Measurements from ENCODE around the gene DNM3. TPM values are rescaled to one million over a fixed set of nuclear protein-coding genes. Genes with fewer than 3 reads are reported as not detected.

DNM3 gene
- polyA plus RNA-seq, 1 donor (not counting 4 experiments of a cell fraction or from before 2014, with no cell fraction given): 2.0 TPM

GRCh38 chr1:172251486-172251885, 410.2 kb downstream of the DNM3 start:
- Histone ChIP-seq H3K27me3 (ENCODE audit: control insufficient read depth, extremely low read depth, insufficient read depth, low read length) (no peaks in the 10 kb centered on the region), H3K27ac (ENCODE audit: control insufficient read depth, insufficient read depth, low read length) (no peak overlapping the region), H3K9me1 (ENCODE audit: control insufficient read depth, extremely low read depth, insufficient read depth, low read length) (no peaks in the 10 kb centered on the region), H3K9ac (ENCODE audit: control insufficient read depth, extremely low read depth, insufficient read depth, low read length) (no peak overlapping the region), H2AFZ (ENCODE audit: control insufficient read depth, low read length) (no peak overlapping the region), H3K4me2 (ENCODE audit: control insufficient read depth, extremely low read depth, insufficient read depth, low read depth, low read length) (no peak overlapping the region), H4K20me1 (ENCODE audit: control insufficient read depth, extremely low read depth, insufficient read depth, low read length) (no peaks in the 10 kb centered on the region), H3K36me3 (ENCODE audit: control insufficient read depth in 2 of 2, extremely low read depth in 1 of 2, insufficient read depth in 2 of 2, low read length in 2 of 2) (no peaks in the 10 kb centered on the region), H3K4me3 (ENCODE audit: control insufficient read depth in 2 of 3, extremely low read depth in 1 of 3, insufficient read depth in 2 of 3, low read depth in 1 of 3, low read length in 3 of 3) (no peak overlapping the region), H3K4me1 (ENCODE audit: control insufficient read depth, extremely low read depth, insufficient read depth, low read length) (peaks cover 13% of the 10 kb centered on the region), H3K79me2 (ENCODE audit: control insufficient read depth, insufficient read depth, low read length) (no peaks in the 10 kb centered on the region), H3K9me3 (ENCODE audit: control insufficient read depth, low read depth, low read length) (no peaks in the 10 kb centered on the region)
- DNase-seq (ENCODE audit: low read depth, low spot score) (no peak), FAIRE-seq (no peak)
- TF ChIP-seq EZH2 (IDR thresholded peaks at IDR 0.05; ENCODE audit: low read length) (no peak), CTCF (optimal IDR thresholded peaks at IDR 0.05 in 1 of 3, IDR thresholded peaks at IDR 0.05 in 1 of 3, conservative IDR thresholded peaks at IDR 0.05 in 1 of 3; ENCODE audit: extremely low read depth in 1 of 3, insufficient read depth in 2 of 3, low read length in 3 of 3) (no peak)
- dilution Hi-C loops (cut with MboI; ENCODE audit: extremely low pct_ligation_motif_present, low sequenced_read_pairs): no loop called here

- TF ChIP-seq EZH2 (IDR thresholded peaks at IDR 0.05; ENCODE audit: low read length): no peak
- TF ChIP-seq CTCF (optimal IDR thresholded peaks at IDR 0.05 in 1 of 3, IDR thresholded peaks at IDR 0.05 in 1 of 3, conservative IDR thresholded peaks at IDR 0.05 in 1 of 3; ENCODE audit: extremely low read depth in 1 of 3, insufficient read depth in 2 of 3, low read length in 3 of 3): no peak
- H2AFZ ChIP-seq (ENCODE audit: control insufficient read depth, low read length): no peak overlapping the region
- no peaks in the 10 kb centered on the region for H3K36me3 ChIP-seq (ENCODE audit: control insufficient read depth in 2 of 2, extremely low read depth in 1 of 2, insufficient read depth in 2 of 2, low read length in 2 of 2)
- no peak overlapping the region for H3K9ac ChIP-seq (ENCODE audit: control insufficient read depth, extremely low read depth, insufficient read depth, low read length)
- H3K9me3 ChIP-seq (ENCODE audit: control insufficient read depth, low read depth, low read length): no peaks in the 10 kb centered on the region
- dilution Hi-C loops (cut with MboI; ENCODE audit: extremely low pct_ligation_motif_present, low sequenced_read_pairs): no loop called here
- no peak for FAIRE-seq
- H4K20me1 ChIP-seq (ENCODE audit: control insufficient read depth, extremely low read depth, insufficient read depth, low read length): no peaks in the 10 kb centered on the region
- H3K4me2 ChIP-seq (ENCODE audit: control insufficient read depth, extremely low read depth, insufficient read depth, low read depth, low read length): no peak overlapping the region
- H3K27me3 ChIP-seq (ENCODE audit: control insufficient read depth, extremely low read depth, insufficient read depth, low read length): no peaks in the 10 kb centered on the region
- no peak for DNase-seq (ENCODE audit: low read depth, low spot score)
- no peaks in the 10 kb centered on the region for H3K9me1 ChIP-seq (ENCODE audit: control insufficient read depth, extremely low read depth, insufficient read depth, low read length)
- peaks cover 13% of the 10 kb centered on the region for H3K4me1 ChIP-seq (ENCODE audit: control insufficient read depth, extremely low read depth, insufficient read depth, low read length)
- H3K4me3 ChIP-seq (ENCODE audit: control insufficient read depth in 2 of 3, extremely low read depth in 1 of 3, insufficient read depth in 2 of 3, low read depth in 1 of 3, low read length in 3 of 3): no peak overlapping the region
- H3K27ac ChIP-seq (ENCODE audit: control insufficient read depth, insufficient read depth, low read length): no peak overlapping the region
- H3K79me2 ChIP-seq (ENCODE audit: control insufficient read depth, insufficient read depth, low read length): no peaks in the 10 kb centered on the region
These were observed 411.0 kb downstream of the DNM3 start for GRCh38 chr1:172252321-172252720.
